ENCODE measurements around the gene MYCL.

MYCL gene

DNA sequence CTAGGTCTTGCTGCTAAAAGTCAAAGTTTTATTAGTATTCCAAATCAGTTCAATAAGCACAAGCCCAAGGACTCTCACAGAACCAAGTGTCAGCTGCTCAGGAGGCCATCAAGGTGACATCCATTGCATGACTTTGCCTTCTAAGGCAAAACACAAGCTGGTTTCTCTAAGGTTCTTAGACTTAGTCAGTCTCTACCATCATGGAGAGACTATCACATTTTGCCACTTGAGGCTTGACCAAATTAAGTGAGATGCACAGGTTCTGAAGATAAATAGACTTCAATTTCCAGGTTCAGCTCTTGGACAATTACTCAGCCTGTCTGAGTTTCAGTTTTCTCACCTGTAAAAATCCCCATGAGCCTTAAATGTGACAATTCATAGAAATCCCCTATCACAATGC is 47.4 kb downstream of the MYCL start:
- TF ChIP-seq, protein P1, sequence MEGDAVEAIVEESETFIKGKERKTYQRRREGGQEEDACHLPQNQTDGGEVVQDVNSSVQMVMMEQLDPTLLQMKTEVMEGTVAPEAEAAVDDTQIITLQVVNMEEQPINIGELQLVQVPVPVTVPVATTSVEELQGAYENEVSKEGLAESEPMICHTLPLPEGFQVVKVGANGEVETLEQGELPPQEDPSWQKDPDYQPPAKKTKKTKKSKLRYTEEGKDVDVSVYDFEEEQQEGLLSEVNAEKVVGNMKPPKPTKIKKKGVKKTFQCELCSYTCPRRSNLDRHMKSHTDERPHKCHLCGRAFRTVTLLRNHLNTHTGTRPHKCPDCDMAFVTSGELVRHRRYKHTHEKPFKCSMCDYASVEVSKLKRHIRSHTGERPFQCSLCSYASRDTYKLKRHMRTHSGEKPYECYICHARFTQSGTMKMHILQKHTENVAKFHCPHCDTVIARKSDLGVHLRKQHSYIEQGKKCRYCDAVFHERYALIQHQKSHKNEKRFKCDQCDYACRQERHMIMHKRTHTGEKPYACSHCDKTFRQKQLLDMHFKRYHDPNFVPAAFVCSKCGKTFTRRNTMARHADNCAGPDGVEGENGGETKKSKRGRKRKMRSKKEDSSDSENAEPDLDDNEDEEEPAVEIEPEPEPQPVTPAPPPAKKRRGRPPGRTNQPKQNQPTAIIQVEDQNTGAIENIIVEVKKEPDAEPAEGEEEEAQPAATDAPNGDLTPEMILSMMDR (IDR thresholded peaks at IDR 0.05; ENCODE audit: low read depth, low read length) = no peak
- no peak for TF ChIP-seq EZH2phosphoT487 (IDR thresholded peaks at IDR 0.05; ENCODE audit: low read depth)
- Histone ChIP-seq H3K9me3 (ENCODE audit: insufficient read depth, low read length) (no peaks in the 10 kb centered on the region), H2AFZ (ENCODE audit: low read depth, low read length) (no peak overlapping the region), H3K4me3 (ENCODE audit: low read length) (no peak overlapping the region), H3K4me1 (ENCODE audit: low read length) (no peaks in the 10 kb centered on the region), H3K79me2 (ENCODE audit: low read length) (peaks cover 28% of the 10 kb centered on the region), H3K27me3 (ENCODE audit: low read depth, low read length) (no peaks in the 10 kb centered on the region), H3K4me2 (ENCODE audit: low read length) (no peak overlapping the region), H4K20me1 (ENCODE audit: insufficient read depth, low read length) (peaks cover 5% of the 10 kb centered on the region), H3K9ac (ENCODE audit: low read length) (no peak overlapping the region), H3K27ac (ENCODE audit: low read length) (no peak overlapping the region), H3K36me3 (replicated peaks; ENCODE audit: low read depth, low read length) (peaks cover 21% of the 10 kb centered on the region)

DNA sequence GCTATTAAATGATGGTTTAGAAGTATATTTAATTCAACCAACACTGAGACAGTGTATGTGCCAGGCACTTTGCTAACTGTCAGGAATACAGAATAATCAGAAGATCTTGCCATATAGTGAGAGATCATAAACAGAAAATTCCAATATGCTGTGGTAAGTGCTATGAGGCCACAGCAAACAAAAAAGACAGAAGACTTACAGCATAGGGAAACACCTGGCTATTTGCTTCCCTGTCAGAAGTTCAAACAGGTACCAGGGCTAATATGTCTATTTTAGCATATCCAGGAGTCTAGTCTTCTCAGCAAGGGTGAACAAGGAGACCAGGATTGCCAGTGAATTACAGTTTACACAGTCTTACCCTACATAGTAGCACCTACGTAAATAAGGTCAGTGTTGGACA is 48.8 kb downstream of the MYCL start:
- Histone ChIP-seq H3K4me3 (ENCODE audit: low read length) (no peak overlapping the region), H3K27ac (ENCODE audit: low read length) (no peak overlapping the region), H4K20me1 (ENCODE audit: insufficient read depth, low read length) (peaks cover 5% of the 10 kb centered on the region), H3K4me1 (ENCODE audit: low read length) (no peaks in the 10 kb centered on the region), H3K4me2 (ENCODE audit: low read length) (no peak overlapping the region), H2AFZ (ENCODE audit: low read depth, low read length) (no peak overlapping the region), H3K79me2 (ENCODE audit: low read length) (peaks cover 15% of the 10 kb centered on the region), H3K9ac (ENCODE audit: low read length) (no peak overlapping the region), H3K36me3 (replicated peaks; ENCODE audit: low read depth, low read length) (peaks cover 25% of the 10 kb centered on the region), H3K9me3 (ENCODE audit: insufficient read depth, low read length) (no peaks in the 10 kb centered on the region), H3K27me3 (ENCODE audit: low read depth, low read length) (no peaks in the 10 kb centered on the region)
- TF ChIP-seq, protein P1 (IDR thresholded peaks at IDR 0.05; ENCODE audit: low read depth, low read length) = no peak
- TF ChIP-seq EZH2phosphoT487 (IDR thresholded peaks at IDR 0.05; ENCODE audit: low read depth) = no peak

DNA sequence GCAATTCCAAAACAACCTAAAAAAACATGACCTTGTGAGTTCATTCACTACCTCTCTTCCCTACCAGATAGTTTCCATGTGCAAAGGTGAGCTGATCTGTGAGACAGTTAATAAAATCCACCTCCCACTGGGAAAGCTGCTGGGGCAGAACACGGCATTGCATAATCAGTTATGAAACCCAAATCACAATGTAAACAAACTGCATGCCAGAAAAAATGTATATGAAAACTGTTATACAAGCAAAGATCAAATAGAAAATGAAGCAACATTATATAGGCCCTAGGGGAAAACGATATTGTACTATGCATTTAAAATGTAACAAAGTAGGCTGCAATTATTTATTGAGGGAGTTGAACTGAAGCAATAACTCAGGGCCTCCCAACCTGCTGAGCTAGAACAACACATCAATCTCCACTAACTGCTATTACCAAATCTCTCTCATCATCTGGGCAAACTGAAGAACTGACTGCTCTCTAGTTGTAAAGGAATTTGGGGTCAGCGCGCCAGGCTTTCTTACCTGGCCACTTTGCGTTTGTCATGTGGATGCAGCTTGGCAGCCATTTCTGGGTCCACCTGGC is 49.4 kb downstream of the MYCL start:
- Histone ChIP-seq H3K9ac (ENCODE audit: low read length) (no peak overlapping the region), H3K27me3 (ENCODE audit: low read depth, low read length) (no peaks in the 10 kb centered on the region), H3K79me2 (ENCODE audit: low read length) (peaks cover 9% of the 10 kb centered on the region), H3K4me1 (ENCODE audit: low read length) (no peaks in the 10 kb centered on the region), H3K36me3 (replicated peaks; ENCODE audit: low read depth, low read length) (peaks cover 28% of the 10 kb centered on the region), H3K9me3 (ENCODE audit: insufficient read depth, low read length) (no peaks in the 10 kb centered on the region), H3K4me2 (ENCODE audit: low read length) (no peak overlapping the region), H3K4me3 (ENCODE audit: low read length) (no peak overlapping the region), H3K27ac (ENCODE audit: low read length) (no peak overlapping the region), H4K20me1 (ENCODE audit: insufficient read depth, low read length) (no peaks in the 10 kb centered on the region; the same call in 1 of the 2 replicates), H2AFZ (ENCODE audit: low read depth, low read length) (no peak overlapping the region)
- no peak for TF ChIP-seq EZH2phosphoT487 (IDR thresholded peaks at IDR 0.05; ENCODE audit: low read depth)
- TF ChIP-seq, protein P1 (IDR thresholded peaks at IDR 0.05; ENCODE audit: low read depth, low read length) = no peak

DNA sequence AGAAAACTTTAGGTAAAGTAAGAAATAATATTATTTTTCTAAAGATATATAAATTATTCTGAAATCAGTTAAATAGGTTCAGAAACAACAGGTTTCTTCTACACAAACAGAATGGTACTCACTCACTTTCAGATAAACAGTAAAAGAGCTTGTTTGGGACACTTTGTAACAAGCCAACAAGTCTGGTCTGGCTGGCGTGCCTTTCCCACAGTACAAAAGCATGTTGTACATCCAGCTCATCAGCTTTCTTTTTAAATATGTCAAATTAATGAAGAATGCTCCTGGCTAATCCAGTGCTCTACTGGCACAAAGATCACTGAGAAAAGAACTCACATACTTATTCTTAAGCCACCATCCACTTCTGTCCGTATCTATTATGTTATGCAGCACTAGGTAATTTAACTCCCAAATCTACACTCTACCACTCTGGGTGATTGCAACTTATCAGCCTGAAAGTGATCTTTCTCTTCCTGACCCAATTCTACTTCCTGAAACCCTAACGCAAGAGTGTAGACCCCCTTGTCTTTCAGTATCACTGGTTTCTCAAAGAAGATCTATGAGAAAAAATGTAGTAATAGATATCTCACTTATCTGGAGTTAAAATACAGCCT is 51.0 kb downstream of the MYCL start:
- Histone ChIP-seq H3K27me3 (ENCODE audit: low read depth, low read length) (no peaks in the 10 kb centered on the region), H3K36me3 (replicated peaks; ENCODE audit: low read depth, low read length) (peaks cover 34% of the 10 kb centered on the region), H3K79me2 (ENCODE audit: low read length) (0 out of 2 replicates have a peak, but pooled peaks cover 3% of the 10 kb centered on the region)

More for the DNA sequence above, 51.0 kb downstream of the MYCL start:
- H3K9ac ChIP-seq (ENCODE audit: low read length) = no peak overlapping the region
- H2AFZ ChIP-seq (ENCODE audit: low read depth, low read length) = no peak overlapping the region
- peaks cover 5% of the 10 kb centered on the region for H4K20me1 ChIP-seq (ENCODE audit: insufficient read depth, low read length)
- H3K9me3 ChIP-seq (ENCODE audit: insufficient read depth, low read length) = no peaks in the 10 kb centered on the region
- peaks cover 12% of the 10 kb centered on the region for H3K4me1 ChIP-seq (ENCODE audit: low read length)
- H3K4me3 ChIP-seq (ENCODE audit: low read length) = no peak overlapping the region
- no peak overlapping the region for H3K27ac ChIP-seq (ENCODE audit: low read length)
- TF ChIP-seq, protein P1 (IDR thresholded peaks at IDR 0.05; ENCODE audit: low read depth, low read length) = no peak
- TF ChIP-seq EZH2phosphoT487 (IDR thresholded peaks at IDR 0.05; ENCODE audit: low read depth) = no peak
- no peak overlapping the region for H3K4me2 ChIP-seq (ENCODE audit: low read length)
